Left ventricle myocardium inferior (tissue), 1 donor: Measurements from ENCODE around the gene DNAH8. TPM values are rescaled to one million over a fixed set of nuclear protein-coding genes. Genes with fewer than 3 reads are reported as not detected.

Experiments
- DNase-seq: peaks from one replicate; pipeline ENCODE4 v3.0.0-alpha.2; 2020
- H3K27ac ChIP-seq: fragments of 200-600 bp; replicated peaks from 2 replicates; pipeline ENCODE4 v1.8.0; 2021
- H3K27me3 ChIP-seq: fragments of 200-600 bp; 2 replicates; pipeline ENCODE4 v1.8.0; 2021; ENCODE audit warnings: low read depth
- H3K36me3 ChIP-seq: fragments of 200-600 bp; 2 replicates; pipeline ENCODE4 v1.8.0; 2021
- H3K4me1 ChIP-seq: fragments of 200-600 bp; 2 replicates; pipeline ENCODE4 v1.8.0; 2021
- H3K4me3 ChIP-seq: fragments of 200-600 bp; 2 replicates; pipeline ENCODE4 v1.8.0; 2021; ENCODE audit warnings: mild to moderate bottlenecking, moderate library complexity
- H3K9me3 ChIP-seq: fragments of 200-600 bp; replicated peaks from 2 replicates; pipeline ENCODE4 v1.8.0; 2021
- CTCF ChIP-seq: fragments of 200-600 bp; IDR thresholded peaks from 2 replicates; pipeline ENCODE4 v1.8.0; 2021; ENCODE audit warnings: antibody characterized with exemption, mild to moderate bottlenecking, borderline replicate concordance
- intact Hi-C: fragments of 100-400 bp; cut with micrococcal nuclease; formaldehyde crosslinking; loops from one replicate; pipeline ENCODE4 v1.11.0; 2022
- long read RNA-seq: library from polyadenylated mRNA; unstranded; transcript quantifications from one replicate; pipeline ENCODE4 v2.0.0, GENCODE V29; 2021
- total RNA-seq: library from RNA; stranded (reverse); fragmentation: NEBNext Ultra II Directional; extraction: Animal tissue kit (Norgen Biotek cat#: 25700); gene quantifications from one replicate; pipeline ENCODE4 v1.2.1, GENCODE V29; 2021
- donor health status: DM: no; HTN: yes; CAD: no; lungs with severe emphysema.

The DNAH8 gene
- total RNA-seq = 0.03 TPM
- long read RNA-seq = 0 reads

GRCh38 chr6:38715016-38715689, at the start of gene DNAH8:
TSS of gene DNAH8 (plus strand) at chr6:38715311. CDS start at chr6:38722810, 7,499 bp downstream.
- intact Hi-C loops = no loop called here
- TF ChIP-seq CTCF = no peak
- Histone ChIP-seq H3K36me3 (no peaks in the 10 kb centered on the region), H3K4me3 (peak within 1 kb of the TSS; percentile 59), H3K9me3 (peaks cover under 1% of the 10 kb centered on the region), H3K4me1 (peaks cover 8% of the 10 kb centered on the region), H3K27ac (no peak within 1 kb of the TSS), H3K27me3 (peaks cover 88% of the 10 kb centered on the region)
- no peak for DNase-seq

GRCh38 chr6:38671885-38672467, 43.1 kb upstream of the DNAH8 start:
- Histone ChIP-seq H3K4me3 (no peak overlapping the region), H3K27ac (no peak overlapping the region), H3K9me3 (no peaks in the 10 kb centered on the region), H3K27me3 (no peaks in the 10 kb centered on the region), H3K4me1 (peaks cover 8% of the 10 kb centered on the region), H3K36me3 (peaks cover 25% of the 10 kb centered on the region)
- no peak for DNase-seq
- intact Hi-C loops = no loop called here
- TF ChIP-seq CTCF = peak; percentile 80

GRCh38 chr6:38673397-38674165, 41.5 kb upstream of the DNAH8 start:
- Histone ChIP-seq H3K4me3 (no peak overlapping the region), H3K27me3 (no peaks in the 10 kb centered on the region), H3K4me1 (peaks cover 8% of the 10 kb centered on the region), H3K9me3 (no peaks in the 10 kb centered on the region), H3K36me3 (peaks cover 32% of the 10 kb centered on the region), H3K27ac (no peak overlapping the region)
- intact Hi-C loops = no loop called here
- DNase-seq = no peak
- no peak for TF ChIP-seq CTCF

- Histone ChIP-seq H3K27me3 (no peaks in the 10 kb centered on the region), H3K4me1 (peaks cover 8% of the 10 kb centered on the region), H3K27ac (no peak overlapping the region), H3K4me3 (no peak overlapping the region), H3K9me3 (no peaks in the 10 kb centered on the region), H3K36me3 (peaks cover 54% of the 10 kb centered on the region)
- DNase-seq = no peak
- TF ChIP-seq CTCF = no peak
- intact Hi-C loops = no loop called here
These were observed 38.7 kb upstream of the DNAH8 start for GRCh38 chr6:38676236-38676973.

GRCh38 chr6:38676974-38677544, 38.1 kb upstream of the DNAH8 start:
- no peak overlapping the region for H3K4me3 ChIP-seq
- peaks cover 61% of the 10 kb centered on the region for H3K36me3 ChIP-seq
- DNase-seq = no peak
- no peaks in the 10 kb centered on the region for H3K9me3 ChIP-seq
- no peak for TF ChIP-seq CTCF
- peaks cover 8% of the 10 kb centered on the region for H3K4me1 ChIP-seq
- no peaks in the 10 kb centered on the region for H3K27me3 ChIP-seq
- no peak overlapping the region for H3K27ac ChIP-seq
- intact Hi-C loops = no loop called here
